ENCODE results near the gene LAMC2. TPM values are rescaled to one million over a fixed set of nuclear protein-coding genes. Genes with fewer than 3 reads are reported as not detected.
"Not testable (repeated sequence)": the region's sequence is repeated elsewhere in the genome, so short reads cannot be mapped to it uniquely, and the experiment has no call there.

The LAMC2 gene
- total RNA-seq, 2 donors from 2014 or later, result 1.7 to 2.9 TPM

GRCh38 chr1:183228347-183229220, 42.5 kb downstream of the LAMC2 start:
- DNase-seq (ENCODE audit: low spot score), result no peak
- intact Hi-C loops (cut with DNase I), result loop anchor here in 1 of 2 donors (10.0 kb wide), 2 partner anchors 84 to 264 kb away; no protein-coding TSS in a partner anchor

GRCh38 chr1:183230413-183230812, 44.3 kb downstream of the LAMC2 start:
- no peak for DNase-seq (ENCODE audit: low spot score)
- intact Hi-C loops (cut with DNase I), result no loop called here

- intact Hi-C loops (cut with DNase I), result no loop called here
- no peak for DNase-seq (ENCODE audit: low spot score)
These were observed 45.5 kb downstream of the LAMC2 start for GRCh38 chr1:183231545-183231944.

- intact Hi-C loops (cut with DNase I), result no loop called here
- no peak for DNase-seq (ENCODE audit: low spot score)
These were observed 47.0 kb downstream of the LAMC2 start for GRCh38 chr1:183233113-183233512.

- intact Hi-C loops (cut with DNase I), result no loop called here
- DNase-seq (ENCODE audit: low spot score), result peak; percentile 82
These were observed 48.8 kb downstream of the LAMC2 start for GRCh38 chr1:183234660-183235476.

GRCh38 chr1:183235503-183235902, 49.4 kb downstream of the LAMC2 start:
- no peak for DNase-seq (ENCODE audit: low spot score)
- intact Hi-C loops (cut with DNase I), result no loop called here

GRCh38 chr1:183236158-183236725, 50.2 kb downstream of the LAMC2 start:
- intact Hi-C loops (cut with DNase I), result no loop called here
- no peak for DNase-seq (ENCODE audit: low spot score)

- intact Hi-C loops (cut with DNase I), result no loop called here
These were observed 51.0 kb downstream of the LAMC2 start for GRCh38 chr1:183237046-183237445.

GRCh38 chr1:183238071-183238470, 52.0 kb downstream of the LAMC2 start:
- no peak for DNase-seq (ENCODE audit: low spot score)
- intact Hi-C loops (cut with DNase I), result no loop called here

More at GRCh38 chr1:183237046-183237445, 51.0 kb downstream of the LAMC2 start:
- DNase-seq (ENCODE audit: low spot score), result no peak

- intact Hi-C loops (cut with DNase I), result no loop called here
- DNase-seq (ENCODE audit: low spot score), result peak; percentile 71
These were observed 53.2 kb downstream of the LAMC2 start for GRCh38 chr1:183239220-183239742.

GRCh38 chr1:183239793-183240525, 53.9 kb downstream of the LAMC2 start:
- no peak for DNase-seq (ENCODE audit: low spot score)
- intact Hi-C loops (cut with DNase I), result no loop called here

- intact Hi-C loops (cut with DNase I), result no loop called here
These were observed 54.4 kb downstream of the LAMC2 start for GRCh38 chr1:183240526-183240825.

GRCh38 chr1:183240853-183241252, 54.8 kb downstream of the LAMC2 start:
- DNase-seq (ENCODE audit: low spot score); intact Hi-C loops (cut with DNase I): not testable (repeated sequence)

More at GRCh38 chr1:183240526-183240825, 54.4 kb downstream of the LAMC2 start:
- DNase-seq (ENCODE audit: low spot score), result no peak

GRCh38 chr1:183241471-183241870, 55.4 kb downstream of the LAMC2 start:
- DNase-seq (ENCODE audit: low spot score), result no peak
- intact Hi-C loops (cut with DNase I), result no loop called here

GRCh38 chr1:183242556-183242955, 56.5 kb downstream of the LAMC2 start:
- DNase-seq (ENCODE audit: low spot score), result no peak

GRCh38 chr1:183243161-183244050, 57.3 kb downstream of the LAMC2 start:
- intact Hi-C loops (cut with DNase I), result no loop called here
- DNase-seq (ENCODE audit: low spot score), result peak; percentile 89

More at GRCh38 chr1:183242556-183242955, 56.5 kb downstream of the LAMC2 start:
- intact Hi-C loops (cut with DNase I), result no loop called here

GRCh38 chr1:183244466-183244865, 58.4 kb downstream of the LAMC2 start:
- intact Hi-C loops (cut with DNase I), result no loop called here
- peak; percentile 94 for DNase-seq (ENCODE audit: low spot score)

- no peak for DNase-seq (ENCODE audit: low spot score)
- intact Hi-C loops (cut with DNase I), result no loop called here
These were observed 59.3 kb downstream of the LAMC2 start for GRCh38 chr1:183245357-183245756.
